Measurements from ENCODE around the gene PACRG. TPM values are rescaled to one million over a fixed set of nuclear protein-coding genes. Genes with fewer than 3 reads are reported as not detected.

The PACRG gene
- total RNA-seq, 4 donors from 2014 or later = 0.95 to 1.3 TPM; not detected in 2

DNA sequence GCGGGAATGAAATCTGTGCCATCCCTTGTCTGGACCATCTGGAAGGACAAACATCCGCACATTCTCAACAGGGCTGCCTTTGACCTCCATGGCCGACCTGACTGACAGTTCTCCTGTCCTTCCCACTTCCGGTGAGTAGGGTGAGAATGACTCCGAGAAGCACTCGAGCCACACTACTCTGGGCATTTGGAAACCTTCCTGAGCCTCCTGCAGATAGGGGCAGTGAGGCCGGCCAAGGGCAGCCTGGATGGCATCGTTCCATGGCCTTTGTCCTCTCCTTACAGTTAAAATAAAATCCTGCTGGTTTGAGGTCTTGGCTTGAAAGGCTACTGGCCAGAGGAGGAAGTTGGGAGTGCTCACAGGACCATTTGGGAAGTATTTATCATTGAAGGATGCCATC, 615.8 kb downstream of the PACRG start:
- TF ChIP-seq, protein P1, sequence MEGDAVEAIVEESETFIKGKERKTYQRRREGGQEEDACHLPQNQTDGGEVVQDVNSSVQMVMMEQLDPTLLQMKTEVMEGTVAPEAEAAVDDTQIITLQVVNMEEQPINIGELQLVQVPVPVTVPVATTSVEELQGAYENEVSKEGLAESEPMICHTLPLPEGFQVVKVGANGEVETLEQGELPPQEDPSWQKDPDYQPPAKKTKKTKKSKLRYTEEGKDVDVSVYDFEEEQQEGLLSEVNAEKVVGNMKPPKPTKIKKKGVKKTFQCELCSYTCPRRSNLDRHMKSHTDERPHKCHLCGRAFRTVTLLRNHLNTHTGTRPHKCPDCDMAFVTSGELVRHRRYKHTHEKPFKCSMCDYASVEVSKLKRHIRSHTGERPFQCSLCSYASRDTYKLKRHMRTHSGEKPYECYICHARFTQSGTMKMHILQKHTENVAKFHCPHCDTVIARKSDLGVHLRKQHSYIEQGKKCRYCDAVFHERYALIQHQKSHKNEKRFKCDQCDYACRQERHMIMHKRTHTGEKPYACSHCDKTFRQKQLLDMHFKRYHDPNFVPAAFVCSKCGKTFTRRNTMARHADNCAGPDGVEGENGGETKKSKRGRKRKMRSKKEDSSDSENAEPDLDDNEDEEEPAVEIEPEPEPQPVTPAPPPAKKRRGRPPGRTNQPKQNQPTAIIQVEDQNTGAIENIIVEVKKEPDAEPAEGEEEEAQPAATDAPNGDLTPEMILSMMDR (IDR thresholded peaks at IDR 0.05) = no peak
- no peak for TF ChIP-seq POLR2A (IDR thresholded peaks at IDR 0.05)
- Histone ChIP-seq H3K27me3 (no peaks in the 10 kb centered on the region), H3K27ac (no peak overlapping the region), H3K36me3 (no peaks in the 10 kb centered on the region), H3K4me1 (peaks cover 11 to 25% (median 11%) of the 10 kb centered on the region in 3 donors), H3K9me3 (no peaks in the 10 kb centered on the region), H3K4me3 (no peak overlapping the region)
- 89 to 93% methylated on average over 3 of the region's 8 CpGs for WGBS, 2 donors
- intact Hi-C loops (cut with DNase I) = no loop called here
- no peak for DNase-seq

DNA sequence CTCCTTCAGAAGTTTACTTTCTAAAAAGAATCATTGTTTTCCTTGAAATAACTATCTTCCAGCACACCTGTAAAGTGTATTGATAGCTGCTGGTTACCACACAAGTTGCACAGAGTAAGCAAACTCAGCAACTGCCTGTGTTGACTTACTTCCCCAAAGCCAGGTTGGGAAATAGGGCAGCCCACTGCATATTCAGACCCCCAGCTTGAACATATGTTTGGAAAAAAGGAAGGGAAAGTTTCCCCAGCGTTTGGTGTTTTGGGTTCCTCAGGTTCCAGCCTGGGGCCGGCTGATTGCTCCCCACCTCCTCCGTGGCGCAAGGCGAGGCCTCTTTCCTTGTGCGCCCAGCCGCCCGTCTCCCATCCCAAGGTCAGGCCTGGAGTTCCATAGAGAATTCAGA, 616.6 kb downstream of the PACRG start:
- no peak for TF ChIP-seq POLR2A (IDR thresholded peaks at IDR 0.05)
- TF ChIP-seq, protein P1 (IDR thresholded peaks at IDR 0.05) = no peak
- intact Hi-C loops (cut with DNase I) = no loop called here
- peaks cover 8 to 17% (median 9%) of the 10 kb centered on the region in 3 donors for H3K4me1 ChIP-seq
- H3K27ac ChIP-seq = no peak overlapping the region
- DNase-seq = no peak
- no peaks in the 10 kb centered on the region for H3K9me3 ChIP-seq
- no peaks in the 10 kb centered on the region for H3K36me3 ChIP-seq
- WGBS, 2 donors = 79 to 87% methylated on average over 8 of the region's 8 CpGs
- H3K27me3 ChIP-seq = no peaks in the 10 kb centered on the region
- H3K4me3 ChIP-seq = no peak overlapping the region

DNA sequence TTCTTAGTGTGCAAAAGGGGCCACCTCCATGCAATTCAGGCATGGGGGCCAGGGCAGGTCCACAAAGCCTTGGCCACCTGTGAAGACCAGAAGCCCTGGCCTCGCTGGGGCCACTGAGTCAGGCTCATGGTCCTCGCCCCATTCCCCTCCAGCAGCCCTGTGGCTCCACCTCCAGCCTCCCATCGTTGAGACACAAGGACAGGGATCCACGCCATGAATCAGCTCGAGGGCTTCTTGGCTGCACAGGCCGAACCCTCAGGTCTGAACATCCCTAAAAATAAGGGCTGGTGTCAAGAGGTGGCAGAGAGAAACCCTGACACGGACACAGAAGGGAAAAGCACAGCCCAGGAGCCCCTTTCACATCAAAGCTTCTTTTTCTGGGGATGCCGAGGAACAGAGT, 618.2 kb downstream of the PACRG start:
- intact Hi-C loops (cut with DNase I) = no loop called here
- Histone ChIP-seq H3K27ac (no peak overlapping the region), H3K4me3 (no peak overlapping the region), H3K4me1 (peaks cover 4 to 13% (median 8%) of the 10 kb centered on the region in 3 donors), H3K27me3 (no peaks in the 10 kb centered on the region), H3K9me3 (no peaks in the 10 kb centered on the region), H3K36me3 (no peaks in the 10 kb centered on the region)
- no peak for DNase-seq
- no peak for TF ChIP-seq POLR2A (IDR thresholded peaks at IDR 0.05)
- TF ChIP-seq, protein P1 (IDR thresholded peaks at IDR 0.05) = no peak
- WGBS, 2 donors = 82 to 94% methylated on average over 2 to 3 of the region's 8 CpGs

DNA sequence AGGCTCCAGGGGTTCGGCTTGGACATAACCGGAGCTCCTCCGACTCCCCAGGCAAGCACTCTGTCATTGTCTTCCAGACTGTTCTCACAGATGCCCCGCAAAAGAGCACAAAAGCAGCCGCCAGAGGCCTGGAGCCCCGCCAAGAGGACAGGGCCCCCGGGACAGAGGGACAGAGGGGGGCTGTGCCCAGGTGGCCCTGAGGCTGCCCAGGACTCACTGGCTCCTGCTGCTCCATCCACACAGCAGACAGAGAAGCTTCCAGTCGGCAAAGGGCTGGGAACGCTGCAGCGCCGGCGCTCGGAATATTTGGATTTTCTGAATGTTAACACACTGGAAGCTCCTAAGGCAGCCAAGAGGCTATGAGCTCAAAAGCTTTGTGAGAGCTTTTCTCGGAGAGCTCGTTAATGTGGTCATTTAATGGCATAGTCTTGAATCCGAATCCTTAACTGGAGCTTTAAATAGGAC, 618.8 kb downstream of the PACRG start:
- Histone ChIP-seq H3K27me3 (no peaks in the 10 kb centered on the region), H3K27ac (no peak overlapping the region), H3K36me3 (no peaks in the 10 kb centered on the region), H3K9me3 (no peaks in the 10 kb centered on the region), H3K4me3 (peak overlapping the region in 1 of 4 donors; percentile 15), H3K4me1 (peaks cover 4 to 13% (median 8%) of the 10 kb centered on the region in 3 donors)
- 54 to 85% methylated on average over 3 to 7 of the region's 16 CpGs for WGBS, 2 donors
- intact Hi-C loops (cut with DNase I) = no loop called here
- no peak for TF ChIP-seq POLR2A (IDR thresholded peaks at IDR 0.05)
- TF ChIP-seq, protein P1 (IDR thresholded peaks at IDR 0.05) = no peak
- DNase-seq = no peak

DNA sequence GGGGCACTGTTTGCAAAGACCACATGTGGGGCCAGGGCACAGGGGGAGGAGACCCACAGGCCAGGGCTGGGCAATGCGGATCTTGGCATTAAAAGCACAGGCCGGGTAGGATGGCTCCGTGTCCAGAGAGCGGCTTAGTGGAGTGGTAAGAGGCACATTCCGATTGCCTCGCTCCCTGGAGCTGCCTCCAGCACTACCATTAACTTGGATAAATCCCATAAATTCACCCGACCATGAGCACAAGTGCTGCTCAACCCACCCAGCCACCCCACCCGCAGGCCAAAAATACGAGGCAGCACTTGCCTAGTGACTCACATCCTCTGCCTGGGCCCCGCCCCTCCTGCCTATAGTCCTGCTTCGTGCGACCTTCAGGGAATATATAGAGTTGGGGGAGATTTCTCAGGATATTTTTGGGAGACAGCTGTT, 619.3 kb downstream of the PACRG start:
- intact Hi-C loops (cut with DNase I) = no loop called here
- H3K9me3 ChIP-seq = no peaks in the 10 kb centered on the region
- H3K4me1 ChIP-seq = peaks cover 4 to 15% (median 8%) of the 10 kb centered on the region in 3 donors
- H3K27ac ChIP-seq = peak overlapping the region in 1 of 4 donors; percentile 32
- H3K4me3 ChIP-seq = no peak overlapping the region
- H3K27me3 ChIP-seq = no peaks in the 10 kb centered on the region
- 28 to 47% methylated on average over 8 to 11 of the region's 12 CpGs for WGBS, 2 donors
- TF ChIP-seq POLR2A (IDR thresholded peaks at IDR 0.05) = no peak
- TF ChIP-seq, protein P1 (IDR thresholded peaks at IDR 0.05) = no peak
- H3K36me3 ChIP-seq = no peaks in the 10 kb centered on the region
- no peak for DNase-seq
